ENCODE data around the gene CDCA4. TPM values are rescaled to one million over a fixed set of nuclear protein-coding genes. Genes with fewer than 3 reads are reported as not detected.

CDCA4 gene
- polyA plus RNA-seq, 3 donors: 17.4 to 19.3 (median 18.7) TPM

- no peak for DNase-seq (ENCODE audit: low read depth in 3 of 3, low spot score in 2 of 3)
Measured at GRCh38 chr14:105019861-105020814, 745 bp downstream of the CDCA4 start.

GRCh38 chr14:105018414-105018813, 2.5 kb downstream of the CDCA4 start:
- DNase-seq (ENCODE audit: low read depth in 3 of 3, low spot score in 2 of 3): no peak

- DNase-seq (ENCODE audit: low read depth in 3 of 3, low spot score in 2 of 3): no peak
Measured at GRCh38 chr14:105015905-105016304, 5.0 kb downstream of the CDCA4 start.

- DNase-seq (ENCODE audit: low read depth in 3 of 3, low spot score in 2 of 3): no peak
Measured at GRCh38 chr14:105015242-105015641, 5.6 kb downstream of the CDCA4 start.

- DNase-seq (ENCODE audit: low read depth in 3 of 3, low spot score in 2 of 3): no peak
Measured at GRCh38 chr14:105014631-105015030, 6.3 kb downstream of the CDCA4 start.

- no peak for DNase-seq (ENCODE audit: low read depth in 3 of 3, low spot score in 2 of 3)
Measured at GRCh38 chr14:105014032-105014431, 6.9 kb downstream of the CDCA4 start.

GRCh38 chr14:105013150-105013785, 7.6 kb downstream of the CDCA4 start:
- no peak for DNase-seq (ENCODE audit: low read depth in 3 of 3, low spot score in 2 of 3)

- DNase-seq (ENCODE audit: low read depth in 3 of 3, low spot score in 2 of 3): no peak
Measured at GRCh38 chr14:105012171-105012985, 8.5 kb downstream of the CDCA4 start.

GRCh38 chr14:105011312-105011990, 9.4 kb downstream of the CDCA4 start:
- DNase-seq (ENCODE audit: low read depth in 3 of 3, low spot score in 2 of 3): no peak

- DNase-seq (ENCODE audit: low read depth in 3 of 3, low spot score in 2 of 3): no peak
Measured at GRCh38 chr14:105010891-105011291, 10.0 kb downstream of the CDCA4 start.

- no peak for DNase-seq (ENCODE audit: low read depth in 3 of 3, low spot score in 2 of 3)
Measured at GRCh38 chr14:105010106-105010505, 10.8 kb downstream of the CDCA4 start.

- no peak for DNase-seq (ENCODE audit: low read depth in 3 of 3, low spot score in 2 of 3)
Measured at GRCh38 chr14:105007593-105008264, 13.2 kb downstream of the CDCA4 start.

GRCh38 chr14:105006831-105007592, 13.9 kb downstream of the CDCA4 start:
- no peak for DNase-seq (ENCODE audit: low read depth in 3 of 3, low spot score in 2 of 3)

GRCh38 chr14:105005929-105006830, 14.7 kb downstream of the CDCA4 start:
- DNase-seq (ENCODE audit: low read depth in 3 of 3, low spot score in 2 of 3): no peak

- DNase-seq (ENCODE audit: low read depth in 3 of 3, low spot score in 2 of 3): no peak
Measured at GRCh38 chr14:105005329-105005928, 15.5 kb downstream of the CDCA4 start.

- DNase-seq (ENCODE audit: low read depth in 3 of 3, low spot score in 2 of 3): no peak
Measured at GRCh38 chr14:104999361-104999760, 21.5 kb downstream of the CDCA4 start.

- no peak for DNase-seq (ENCODE audit: low read depth in 3 of 3, low spot score in 2 of 3)
Measured at GRCh38 chr14:104998801-104999200, 22.1 kb downstream of the CDCA4 start.

- DNase-seq (ENCODE audit: low read depth in 3 of 3, low spot score in 2 of 3): no peak
Measured at GRCh38 chr14:104996483-104996882, 24.4 kb downstream of the CDCA4 start.
